GM12878 (cell line): ENCODE data around the gene GAPDHS. TPM values are rescaled to one million over a fixed set of nuclear protein-coding genes. Genes with fewer than 3 reads are reported as not detected.

Source experiments
- ATAC-seq: fragments of 200-7000 bp; cut with Tn5 transposase; 3 replicates; pipeline ENCODE4 v1.9.1; 2020; ENCODE audit warnings: mild to moderate bottlenecking, moderate library complexity
- BruUV-seq: library from RNA; stranded (reverse); fragments of 400-500 nt; replicated peaks from 2 replicates; lab custom pipeline; 2021; lab: Mats Ljungman, UMichigan
- CTCF ChIA-PET: fragments of 300-600 bp; sonication (Branson Sonifier 250); formaldehyde crosslinking; extraction: SDS; loops from one replicate; lab custom pipeline; 2021; ENCODE audit warnings: inconsistent platforms; lab: Yijun Ruan, JAX
- POLR2A ChIA-PET: fragments of 350-600 bp; formaldehyde crosslinking; extraction: SDS; loops from one replicate; lab custom pipeline; 2021; ENCODE audit warnings: inconsistent platforms; lab: Charles Lee
- RAD21 ChIA-PET: fragments of 300-600 bp; sonication (Branson Sonifier 250); formaldehyde crosslinking; loops from one replicate; lab custom pipeline; 2023; ENCODE audit warnings: antibody characterized with exemption; ENCODE audit not compliant: unreplicated experiment; lab: Charles Lee
- SMC1A ChIA-PET: fragments of 300-600 bp; sonication (Branson Sonifier 250); formaldehyde crosslinking; loops from one replicate; lab custom pipeline; 2023; ENCODE audit not compliant: unreplicated experiment, uncharacterized antibody; lab: Charles Lee
- DNase-seq: peaks from one replicate; pipeline ENCODE4 v3.0.0-alpha.2; 2011; ENCODE audit warnings: low read depth, low spot score
- FAIRE-seq: peaks from 3 replicates; lab custom pipeline; 2011; peaks lifted over from hg19 to GRCh38; lab: Jason Lieb, UNC
- H2AFZ ChIP-seq: 2 replicates; pipeline ENCODE4 v1.6.0; 2011; ENCODE audit warnings: low read depth, low read length, control low read depth; ENCODE audit not compliant: control insufficient read depth
- H3K27ac ChIP-seq: 2 replicates; pipeline ENCODE4 v1.5.1; 2011; ENCODE audit warnings: control low read depth; ENCODE audit not compliant: control insufficient read depth, insufficient read depth
- H3K27me3 ChIP-seq, 2 experiments: replicated peaks in 1 of 2; 2 replicates each; pipeline versions ENCODE4 v1.6.0 to v1.6.1; 2011; ENCODE audit warnings: low read length in 1 of 2; ENCODE audit not compliant: control insufficient read depth in 2 of 2, insufficient read depth in 2 of 2
- H3K36me3 ChIP-seq, 2 experiments: 2 replicates each; pipeline ENCODE4 v1.5.1; 2011; ENCODE audit warnings: low read length in 1 of 2; ENCODE audit not compliant: control insufficient read depth in 2 of 2, insufficient read depth in 2 of 2
- H3K4me1 ChIP-seq: 2 replicates; pipeline ENCODE4 v1.6.1; 2011; ENCODE audit warnings: mild to moderate bottlenecking, low read length, moderate library complexity, mixed read lengths; ENCODE audit not compliant: control insufficient read depth, insufficient read depth
- H3K4me2 ChIP-seq: 2 replicates; pipeline ENCODE4 v1.6.0; 2011; ENCODE audit warnings: control low read depth; ENCODE audit not compliant: control insufficient read depth, insufficient read depth
- H3K4me3 ChIP-seq: fragments of 200-600 bp; sonication (generic); 2 replicates; pipeline ENCODE4 v1.5.1; 2016
- H3K79me2 ChIP-seq: 2 replicates; pipeline ENCODE4 v1.6.0; 2011; ENCODE audit warnings: low read length; ENCODE audit not compliant: control insufficient read depth, insufficient read depth
- H3K9ac ChIP-seq: 2 replicates; pipeline ENCODE4 v1.8.0; 2011; ENCODE audit warnings: low read length, control low read depth, mixed read lengths; ENCODE audit not compliant: control insufficient read depth, insufficient read depth
- H3K9me3 ChIP-seq: replicated peaks from 3 replicates; pipeline ENCODE4 v1.5.1; 2011; ENCODE audit warnings: mild to moderate bottlenecking, low read length; ENCODE audit not compliant: control insufficient read depth, insufficient read depth
- H4K20me1 ChIP-seq: 2 replicates; pipeline ENCODE4 v1.6.0; 2011; ENCODE audit not compliant: control insufficient read depth, insufficient read depth
- BACH1 ChIP-seq: fragments of 450-650 bp; IDR thresholded peaks from 2 replicates; pipeline ENCODE4 v1.6.1; 2017; ENCODE audit warnings: mild to moderate bottlenecking, borderline replicate concordance
- MYC ChIP-seq: IDR thresholded peaks from 2 replicates; pipeline ENCODE4 v1.6.1; 2011; ENCODE audit warnings: mild to moderate bottlenecking, low read length, moderate library complexity, inconsistent platforms; ENCODE audit not compliant: insufficient read depth, insufficient replicate concordance, insufficient read length, severe bottlenecking
- STAT3 ChIP-seq: IDR thresholded peaks from 2 replicates; pipeline ENCODE4 v1.6.1; 2011; ENCODE audit warnings: low read depth, low read length, improper control_type of control experiment
- ZBED1 ChIP-seq: IDR thresholded peaks from 2 replicates; pipeline ENCODE4 v1.6.1; 2016; ENCODE audit warnings: borderline replicate concordance
- ZNF622 ChIP-seq: fragments of 450-650 bp; IDR thresholded peaks from 2 replicates; pipeline ENCODE4 v1.6.1; 2017; ENCODE audit warnings: mild to moderate bottlenecking, inconsistent platforms
- WGBS: methylation state at CpG from one replicate; pipeline ENCODE4 v1.1.6; 2016; ENCODE audit warnings: low lambda C conversion rate; ENCODE audit not compliant: insufficient replicate concordance, insufficient coverage; ENCODE audit errors: missing lambda C conversion rate; 5-methylcytosine and 5-hydroxymethylcytosine counted together
- in situ Hi-C: fragments of 300-500 bp; cut with MboI; formaldehyde crosslinking; loops from 9 replicates; pipeline ENCODE4 v1.14.3; 2018; ENCODE audit warnings: mixed read lengths
- intact Hi-C: fragments of 100-400 bp; cut with micrococcal nuclease; formaldehyde crosslinking; loops from one replicate; pipeline ENCODE4 v1.14.2; 2022; ENCODE audit not compliant: unreplicated experiment
- polyA plus RNA-seq, 11 experiments: library from polyadenylated mRNA; depleted of rRNA in 4 of 11; unstranded in 6 of 11; stranded (reverse) in 5 of 11; fragments of >200 nt; fragmentation: Nextera tagmentation in 4 of 11; fragmentation: Illumina TruSeq in 1 of 11; extraction: Ambion mirVana in 4 of 11; extraction: Trizol in 1 of 11; gene quantifications; 1 replicate in 1 of 11; 2 replicates in 10 of 11; pipeline versions ENCODE4 v1.2.1 to v1.2.3, GENCODE V29; 2011 to 2016; ENCODE audit warnings: inconsistent platforms in 2 of 11, missing spikeins in 2 of 11, low read depth in 1 of 11
- total RNA-seq, 4 experiments: library from RNA; depleted of rRNA in 3 of 4; stranded (reverse); fragments of >200 nt in 3 of 4; fragmentation: Illumina TruSeq in 1 of 4; extraction: Trizol in 1 of 4; gene quantifications; 2 replicates each; pipeline versions ENCODE4 v1.2.1 to v1.2.3, GENCODE V29; 2013 to 2021
- TF ChIP-seq, protein P1 (sequence below): fragments of 450-650 bp; IDR thresholded peaks from 2 replicates; pipeline ENCODE4 v1.6.1; 2018; ENCODE audit warnings: borderline replicate concordance, mild to moderate bottlenecking; ENCODE audit not compliant: partially characterized antibody

GAPDHS gene
- total and polyA plus RNA-seq, 10 of the 15 experiments (the other 5 are each of a cell fraction or from before 2014, with no cell fraction given) = 0.08 TPM; not detected in 9

DNA sequence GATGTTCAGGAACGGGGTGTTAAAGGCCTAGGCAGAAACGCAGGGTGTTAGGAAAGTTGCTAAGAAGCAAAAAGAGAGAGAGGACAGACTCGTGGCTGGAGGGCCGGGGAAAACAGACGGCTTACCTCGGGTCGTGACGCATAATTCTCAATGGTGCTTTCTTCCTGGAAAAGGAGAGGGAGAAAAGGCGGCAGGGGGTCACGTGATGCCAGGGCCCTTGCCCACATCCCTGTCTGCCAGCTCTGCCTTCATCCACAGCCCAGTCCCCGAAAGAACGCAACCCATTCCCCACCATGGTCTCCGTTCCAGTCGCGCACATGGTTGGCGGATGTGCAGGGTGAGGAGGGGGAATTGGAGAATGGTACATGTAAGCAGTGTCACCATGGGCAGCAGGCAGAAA, 44.6 kb upstream of the GAPDHS start (continued):
- TF ChIP-seq, protein P1, sequence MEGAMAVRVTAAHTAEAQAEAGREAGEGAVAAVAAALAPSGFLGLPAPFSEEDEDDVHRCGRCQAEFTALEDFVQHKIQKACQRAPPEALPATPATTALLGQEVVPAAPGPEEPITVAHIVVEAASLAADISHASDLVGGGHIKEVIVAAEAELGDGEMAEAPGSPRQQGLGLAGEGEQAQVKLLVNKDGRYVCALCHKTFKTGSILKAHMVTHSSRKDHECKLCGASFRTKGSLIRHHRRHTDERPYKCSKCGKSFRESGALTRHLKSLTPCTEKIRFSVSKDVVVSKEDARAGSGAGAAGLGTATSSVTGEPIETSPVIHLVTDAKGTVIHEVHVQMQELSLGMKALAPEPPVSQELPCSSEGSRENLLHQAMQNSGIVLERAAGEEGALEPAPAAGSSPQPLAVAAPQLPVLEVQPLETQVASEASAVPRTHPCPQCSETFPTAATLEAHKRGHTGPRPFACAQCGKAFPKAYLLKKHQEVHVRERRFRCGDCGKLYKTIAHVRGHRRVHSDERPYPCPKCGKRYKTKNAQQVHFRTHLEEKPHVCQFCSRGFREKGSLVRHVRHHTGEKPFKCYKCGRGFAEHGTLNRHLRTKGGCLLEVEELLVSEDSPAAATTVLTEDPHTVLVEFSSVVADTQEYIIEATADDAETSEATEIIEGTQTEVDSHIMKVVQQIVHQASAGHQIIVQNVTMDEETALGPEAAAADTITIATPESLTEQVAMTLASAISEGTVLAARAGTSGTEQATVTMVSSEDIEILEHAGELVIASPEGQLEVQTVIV = no peak
- TF ChIP-seq ZBED1 (no peak), BACH1 (no peak)

- H3K27ac ChIP-seq = no peak within 1 kb of the TSS
- ChIA-PET RAD21 (interaction anchor here (0.6 to 1.4 kb wide), 4 partner anchors 19 to 137 kb away, joined by 3 to 4 read pairs (median 3); no protein-coding TSS in a partner anchor), CTCF (interaction anchor here (0.6 to 2.1 kb wide), 4 partner anchors 13 to 142 kb away, joined by 4 to 6 read pairs (median 6); no protein-coding TSS in a partner anchor), SMC1A (interaction anchor here (1.4 kb wide), 1 partner anchor 20 kb away, joined by 3 read pairs; no protein-coding TSS in a partner anchor), POLR2A (interaction anchor here (0.6 kb wide), 1 partner anchor 213 kb away, joined by 3 read pairs; no protein-coding TSS in a partner anchor)
- peaks cover 0 to 2% of the 10 kb centered on the region in 2 experiments; a peak in 1 of 4 replicates for H3K27me3 ChIP-seq
- no peak within 1 kb of the TSS for H3K4me2 ChIP-seq
- H3K4me1 ChIP-seq = peaks cover 5% of the 10 kb centered on the region
- ATAC-seq (no peak), FAIRE-seq (no peak), DNase-seq (no peak)
- no peak within 1 kb of the TSS for H2AFZ ChIP-seq
- WGBS = 39% methylated on average over 9 of the region's 9 CpGs
- H3K36me3 ChIP-seq = no peaks in the 10 kb centered on the region
- no peaks in the 10 kb centered on the region for H3K79me2 ChIP-seq
- no peak for TF ChIP-seq MYC
- no peak for TF ChIP-seq STAT3
- TF ChIP-seq ZNF622 = no peak
- H3K9ac ChIP-seq = no peak within 1 kb of the TSS
- no peak within 1 kb of the TSS for H3K4me3 ChIP-seq
- H3K9me3 ChIP-seq = no peaks in the 10 kb centered on the region
- no peaks in the 10 kb centered on the region for H4K20me1 ChIP-seq
- BruUV-seq = no TSS peak
- in situ Hi-C loops (no loop called here), intact Hi-C loops (loop anchor here (10.0 kb wide), 1 partner anchor 226 kb away; the partner anchor contains the start of gene USF2)
These were observed 42.9 kb upstream of the GAPDHS start, which contains the start of gene KRTDAP for GRCh38 chr19:35490364-35490763. KRTDAP (minus strand) TSS chr19:35490464; CDS start chr19:35490442, 22 bp downstream.
